ENCODE results near the gene ODAD2. TPM values are rescaled to one million over a fixed set of nuclear protein-coding genes. Genes with fewer than 3 reads are reported as not detected.

ODAD2 gene
- total RNA-seq (not detected), total RNA-seq (0 to 0.63 (median 0.07) reads per million in 172 experiments)
- not detected for polyA plus RNA-seq (2013, experiment 1 of 2)
- 0.11 TPM for polyA plus RNA-seq (2013, experiment 2 of 2)

GRCh38 chr10:27998954-27999275 lies at the start of gene ODAD2:
Gene ODAD2 (minus strand): TSS chr10:27999079. CDS start chr10:27995142, 3,937 bp downstream.
- H3K4me3 ChIP-seq (ENCODE audit: low read length): peak within 1 kb of the TSS; percentile 54
- Mint-ChIP-seq H3K4me3 (peak within 1 kb of the TSS; percentile 91), H3K27ac (no peak within 1 kb of the TSS), H3K4me1 (ENCODE audit: low read depth) (peaks cover 16% of the 10 kb centered on the region), H3K9me3 (no peaks in the 10 kb centered on the region), H3K27me3 (peaks cover 63% of the 10 kb centered on the region), H3K36me3 (ENCODE audit: low read depth) (no peaks in the 10 kb centered on the region)
- H3K36me3 ChIP-seq (ENCODE audit: insufficient read depth, low read length): no peaks in the 10 kb centered on the region
- H3K27ac ChIP-seq (ENCODE audit: low read depth in 1 of 2, low read length in 2 of 2): no peak within 1 kb of the TSS
- DNase-seq (peak in 2 of 14 experiments; percentile 32 to 35), ATAC-seq (ENCODE audit: poor library complexity) (no peak)
- no peaks in the 10 kb centered on the region for H3K9me3 ChIP-seq (ENCODE audit: control insufficient read depth in 1 of 2, insufficient read depth in 1 of 2, low read length in 2 of 2)
- ChIA-PET CTCF (no interaction called here), POLR2A (no interaction called here)
- intact Hi-C loops (cut with DNase I, micrococcal nuclease): no loop called here
- no peak for TF ChIP-seq CTCF (IDR thresholded peaks at IDR 0.05)
- H3K27me3 ChIP-seq (ENCODE audit: control insufficient read depth in 1 of 2, insufficient read depth in 2 of 2, low read length in 2 of 2): peaks cover 28 to 50% of the 10 kb centered on the region in 2 experiments
- peaks cover 11% of the 10 kb centered on the region for H3K4me1 ChIP-seq (ENCODE audit: insufficient read depth, low read length)

- no peaks in the 10 kb centered on the region for H3K9me3 ChIP-seq (ENCODE audit: control insufficient read depth in 1 of 2, insufficient read depth in 1 of 2, low read length in 2 of 2)
- no peaks in the 10 kb centered on the region for H3K27me3 ChIP-seq (ENCODE audit: control insufficient read depth in 1 of 2, insufficient read depth in 2 of 2, low read length in 2 of 2)
- Mint-ChIP-seq H3K27me3 (no peaks in the 10 kb centered on the region), H3K9me3 (peaks cover 9% of the 10 kb centered on the region), H3K36me3 (ENCODE audit: low read depth) (peaks cover 35% of the 10 kb centered on the region), H3K4me3 (no peak overlapping the region), H3K4me1 (ENCODE audit: low read depth) (no peaks in the 10 kb centered on the region), H3K27ac (no peak overlapping the region)
- ATAC-seq (ENCODE audit: poor library complexity): no peak
- intact Hi-C loops (cut with DNase I, micrococcal nuclease): no loop called here
- no peak for TF ChIP-seq CTCF (IDR thresholded peaks at IDR 0.05)
- no peak overlapping the region for H3K27ac ChIP-seq (ENCODE audit: low read depth in 1 of 2, low read length in 2 of 2)
- no peak overlapping the region for H3K4me3 ChIP-seq (ENCODE audit: low read length)
- no peaks in the 10 kb centered on the region for H3K36me3 ChIP-seq (ENCODE audit: insufficient read depth, low read length)
- H3K4me1 ChIP-seq (ENCODE audit: insufficient read depth, low read length): no peaks in the 10 kb centered on the region
- ChIA-PET CTCF (no interaction called here), POLR2A (no interaction called here)
- no peak for DNase-seq
Observed at GRCh38 chr10:28047061-28047460, 48.2 kb upstream of the ODAD2 start.

GRCh38 chr10:28046579-28046978 lies 47.7 kb upstream of the ODAD2 start:
- POLR2A ChIA-PET: no interaction called here

More at GRCh38 chr10:28046579-28046978, 47.7 kb upstream of the ODAD2 start:
- TF ChIP-seq CTCF (IDR thresholded peaks at IDR 0.05): no peak
- H3K4me3 Mint-ChIP-seq: no peak overlapping the region
- no peaks in the 10 kb centered on the region for H3K27me3 ChIP-seq (ENCODE audit: control insufficient read depth in 1 of 2, insufficient read depth in 2 of 2, low read length in 2 of 2)
- no peak overlapping the region for H3K27ac ChIP-seq (ENCODE audit: low read depth in 1 of 2, low read length in 2 of 2)
- H3K9me3 ChIP-seq (ENCODE audit: control insufficient read depth in 1 of 2, insufficient read depth in 1 of 2, low read length in 2 of 2): no peaks in the 10 kb centered on the region
- H3K9me3 Mint-ChIP-seq: peaks cover 9% of the 10 kb centered on the region
- H3K36me3 Mint-ChIP-seq (ENCODE audit: low read depth): peaks cover 30% of the 10 kb centered on the region
- H3K27me3 Mint-ChIP-seq: no peaks in the 10 kb centered on the region
- CTCF ChIA-PET: no interaction called here
- intact Hi-C loops (cut with DNase I, micrococcal nuclease): no loop called here
- ATAC-seq (ENCODE audit: poor library complexity) (no peak), DNase-seq (no peak)
- no peak overlapping the region for H3K27ac Mint-ChIP-seq
- no peaks in the 10 kb centered on the region for H3K36me3 ChIP-seq (ENCODE audit: insufficient read depth, low read length)
- no peak overlapping the region for H3K4me3 ChIP-seq (ENCODE audit: low read length)
- H3K4me1 Mint-ChIP-seq (ENCODE audit: low read depth): no peaks in the 10 kb centered on the region
- no peaks in the 10 kb centered on the region for H3K4me1 ChIP-seq (ENCODE audit: insufficient read depth, low read length)

Measured in CD4-positive, alpha-beta T cell (primary cell).